GF-D8 (cell line): ENCODE data around the gene ETV4.

Experiments used
- DNase-seq: peaks from one replicate; lab custom pipeline; 2025; lab: John Stamatoyannopoulos, UW

The ETV4 gene

DNA sequence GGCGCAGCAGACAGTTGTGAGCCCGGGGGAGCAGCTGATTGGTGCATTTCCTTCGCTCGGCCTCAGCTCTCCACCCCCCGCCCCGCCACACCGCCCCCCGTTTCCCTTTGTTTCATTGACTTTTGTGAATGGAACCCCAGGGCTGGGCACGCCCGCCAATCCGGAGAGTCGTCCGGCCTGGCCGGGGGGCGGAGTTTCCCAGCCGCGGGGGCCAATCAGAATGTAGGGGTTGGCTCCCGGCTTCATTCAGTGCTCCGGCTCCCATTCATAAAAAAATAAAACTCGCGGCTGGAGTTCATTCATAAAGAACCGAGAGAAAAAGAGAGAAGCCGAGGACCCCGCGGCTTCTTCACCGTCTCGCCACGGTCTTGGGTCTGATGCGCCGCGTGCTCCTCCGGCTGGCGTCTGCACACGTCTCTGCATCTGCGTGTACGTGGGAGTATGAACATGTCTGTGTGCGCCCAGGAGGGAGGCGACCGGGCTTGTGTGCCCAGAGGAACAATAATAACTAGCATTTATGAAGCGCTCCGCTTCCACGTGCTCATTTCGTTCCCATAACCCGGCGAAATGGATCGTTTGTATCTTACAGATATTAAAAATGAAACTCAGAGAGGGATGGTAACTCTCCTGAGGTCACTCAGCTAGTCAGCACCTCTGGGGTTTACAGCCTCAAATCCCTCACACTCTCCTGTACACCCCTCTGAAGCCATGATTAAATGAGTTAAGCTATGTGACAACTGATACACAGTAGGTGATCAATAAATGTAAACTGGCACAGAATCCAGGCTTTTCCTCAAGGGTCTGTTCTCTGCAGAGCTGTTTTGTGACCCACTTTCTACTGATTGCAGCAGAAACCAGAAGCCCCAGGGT is at the start of gene ETV4:
Gene ETV4, minus strand, starts transcription at position 22 of the 870 bp plus-strand sequence. CDS start 723 bp downstream, outside the sequence.
- peak; percentile 39 for DNase-seq

DNA sequence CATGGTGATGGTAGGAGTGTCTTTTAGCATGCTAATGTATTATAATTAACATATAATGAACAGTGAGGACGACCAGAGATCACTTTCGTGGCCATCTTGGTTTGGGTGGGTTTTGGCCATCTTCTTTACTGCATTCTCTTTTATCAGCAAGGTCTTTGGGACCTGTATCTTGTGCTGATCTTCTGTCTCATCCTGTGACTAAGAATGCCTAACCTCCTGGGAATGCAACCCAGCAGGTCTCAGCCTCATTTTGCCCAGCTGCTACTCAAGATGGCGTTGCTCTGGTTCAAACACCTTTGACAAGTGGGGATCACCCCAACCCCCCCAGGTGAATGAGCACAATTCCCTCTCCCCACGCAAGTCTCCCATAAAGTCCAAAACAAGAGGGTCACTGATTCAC is 49.3 kb upstream of the ETV4 start:
- no peak for DNase-seq

- no peak for DNase-seq
Observed at GRCh38 chr17:43591779-43592562, 45.8 kb upstream of the ETV4 start.

DNA sequence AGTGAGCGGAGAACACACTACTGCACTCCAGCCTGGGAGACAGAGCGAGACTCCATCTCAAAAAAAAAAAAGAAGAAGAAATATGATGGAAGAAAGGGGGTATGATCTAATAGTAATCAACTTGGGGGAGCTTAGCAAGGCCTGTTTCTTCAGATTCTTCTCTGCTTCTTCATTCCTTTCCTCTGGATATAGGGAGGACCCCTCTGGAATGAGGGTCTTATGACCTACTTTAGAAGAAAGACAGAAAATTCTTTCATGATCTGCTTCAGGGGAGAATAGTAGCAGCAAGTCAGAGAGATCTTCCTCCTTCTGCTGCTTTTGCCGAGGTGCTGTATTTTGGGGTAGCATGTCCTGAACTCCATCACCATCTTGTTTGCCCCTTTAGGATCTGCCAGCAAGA is 44.9 kb upstream of the ETV4 start:
- no peak for DNase-seq

DNA sequence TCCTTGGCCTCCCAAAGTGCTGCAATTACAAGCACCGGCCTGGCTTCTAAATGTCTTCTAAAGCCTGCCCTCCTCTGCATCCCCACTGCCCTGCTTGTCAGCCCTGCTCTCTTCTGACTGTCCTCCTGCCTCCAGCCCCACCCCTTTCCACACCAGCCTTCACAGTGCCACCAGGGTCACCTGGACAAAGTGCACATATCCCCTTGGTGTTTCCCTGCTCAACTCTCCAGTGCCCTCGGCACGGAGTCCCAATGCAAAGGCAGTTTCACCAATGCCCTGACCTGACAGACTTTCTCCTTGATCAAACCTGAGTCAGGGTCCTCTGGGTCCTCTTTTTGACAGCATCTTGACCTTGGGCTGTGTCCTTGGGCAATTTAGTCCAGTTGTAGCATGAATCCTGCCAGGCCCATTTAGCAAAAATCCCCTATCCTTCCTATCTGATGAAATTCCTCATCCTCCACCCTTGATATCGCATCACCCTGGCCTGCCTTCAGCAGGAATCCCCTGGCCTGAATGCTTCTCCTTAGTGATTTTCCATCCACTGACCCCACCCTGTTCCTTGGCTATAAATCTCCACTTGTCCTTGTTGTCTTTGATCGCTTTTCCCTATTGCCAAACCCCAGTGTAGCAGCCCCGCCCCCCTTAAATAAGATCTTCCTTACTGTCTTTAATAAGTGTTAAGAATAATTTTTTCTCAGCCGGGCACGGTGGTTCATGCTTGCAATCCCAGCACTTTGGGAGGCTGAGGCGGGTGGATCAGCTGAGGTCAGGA is 42.7 kb upstream of the ETV4 start:
- no peak for DNase-seq

DNA sequence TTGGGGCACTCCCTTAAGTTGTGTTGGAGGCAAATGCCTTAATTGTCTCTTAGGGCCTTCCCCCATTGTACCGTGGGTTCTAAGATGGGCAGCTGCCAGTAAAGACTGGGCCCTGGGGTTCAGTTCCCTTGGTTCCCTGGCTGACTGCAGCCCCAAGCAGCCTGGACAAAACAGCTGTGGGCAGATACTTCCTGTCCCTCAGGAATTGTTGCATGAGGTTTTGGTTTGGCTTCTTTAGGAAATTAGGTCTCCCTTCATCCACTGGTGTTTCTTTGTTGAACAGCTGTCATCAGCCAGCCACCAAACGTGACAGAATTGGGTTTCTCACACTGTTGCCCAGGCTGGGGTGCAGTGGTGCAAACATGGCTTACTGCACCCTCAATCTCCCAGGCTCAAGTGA is 42.0 kb upstream of the ETV4 start:
- no peak for DNase-seq

DNA sequence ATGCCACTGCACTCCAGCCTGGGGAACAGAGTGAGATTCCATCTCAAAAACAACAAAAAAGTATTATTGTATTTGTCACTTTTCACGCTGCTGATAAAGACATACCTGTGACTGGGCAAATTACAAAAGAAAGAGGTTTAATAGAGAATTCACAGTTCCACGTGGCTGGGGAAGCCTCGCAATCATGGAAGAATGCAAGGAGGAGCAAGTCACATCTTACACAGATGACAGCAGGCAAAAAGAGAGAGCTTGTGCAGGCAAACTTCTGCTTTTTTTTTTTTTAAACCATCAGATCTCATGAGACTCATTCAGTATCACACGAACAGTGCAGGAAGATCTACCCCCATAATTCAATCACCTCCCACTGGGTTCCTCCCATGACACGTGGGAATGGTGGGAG is 41.5 kb upstream of the ETV4 start:
- DNase-seq, result no peak

- DNase-seq, result no peak
Observed at GRCh38 chr17:43584666-43585102, 38.5 kb upstream of the ETV4 start.

GRCh38 chr17:43583332-43583731 is 37.2 kb upstream of the ETV4 start:
- DNase-seq, result no peak

GRCh38 chr17:43581613-43582012 is 35.5 kb upstream of the ETV4 start:
- no peak for DNase-seq

DNA sequence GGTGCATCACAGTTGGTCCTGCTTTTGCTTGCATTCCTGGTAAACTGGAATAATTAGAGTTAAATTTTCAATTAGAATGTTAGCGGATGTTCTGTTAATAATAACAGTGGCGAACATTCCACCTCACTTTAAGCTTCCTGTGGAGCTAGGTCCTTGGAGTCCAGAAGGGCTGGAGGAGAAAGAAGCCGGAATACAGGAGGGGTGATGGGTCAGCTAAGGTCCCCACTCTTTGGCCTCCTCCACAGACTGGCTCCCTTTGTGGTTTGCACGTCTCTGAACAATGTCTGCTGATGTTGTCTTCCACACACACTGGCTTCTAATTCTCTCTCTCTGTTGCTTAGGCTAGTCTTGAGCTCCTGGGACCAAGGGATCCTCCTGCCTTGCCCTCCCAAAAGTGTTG is 35.0 kb upstream of the ETV4 start:
- no peak for DNase-seq

GRCh38 chr17:43579566-43580140 is 33.5 kb upstream of the ETV4 start:
- DNase-seq, result no peak

DNA sequence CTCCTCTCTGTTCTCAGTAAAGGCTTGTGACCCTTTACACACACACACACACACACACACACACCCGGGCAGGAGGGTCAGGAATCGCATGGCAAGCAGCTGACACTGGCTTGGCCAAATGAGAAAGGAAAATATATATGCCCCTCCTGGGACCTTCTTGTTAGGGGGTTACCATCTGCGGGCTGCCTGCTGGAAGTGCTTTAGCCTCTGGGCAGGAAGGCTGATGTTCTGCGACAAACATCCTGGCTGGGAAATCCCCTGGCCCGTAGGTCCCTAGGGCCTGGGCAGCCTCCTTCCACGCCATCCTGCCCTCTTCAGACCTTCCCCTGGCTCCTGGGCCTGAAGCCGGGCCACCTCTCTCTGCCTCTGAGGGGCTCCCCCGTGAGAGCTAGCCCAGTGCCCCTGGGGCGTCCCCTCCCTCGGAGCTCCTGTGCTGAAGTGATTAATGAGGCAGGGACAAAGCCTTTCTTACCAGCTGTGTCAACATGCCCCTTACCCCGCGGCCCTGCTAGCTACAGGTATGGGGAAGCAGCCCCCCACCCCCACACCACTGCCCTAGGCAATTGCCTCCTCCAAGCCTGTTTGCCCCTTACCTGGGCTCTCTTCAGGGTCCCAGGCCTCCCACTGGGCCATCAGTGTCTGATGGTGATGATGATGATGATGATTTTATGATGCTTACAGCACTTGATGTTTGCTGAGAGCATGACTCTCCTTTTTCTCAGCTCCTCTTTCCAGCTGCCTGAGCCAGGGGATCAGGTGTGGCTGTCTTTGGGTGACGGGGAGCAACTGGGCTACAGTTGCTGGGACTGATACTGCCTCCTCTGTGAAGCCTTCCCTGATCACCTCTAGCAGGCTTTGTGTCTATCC is 32.8 kb upstream of the ETV4 start:
- no peak for DNase-seq

GRCh38 chr17:43578404-43578698 is 32.2 kb upstream of the ETV4 start:
- DNase-seq, result no peak

- no peak for DNase-seq
Observed at GRCh38 chr17:43577664-43578403, 31.7 kb upstream of the ETV4 start.

DNA sequence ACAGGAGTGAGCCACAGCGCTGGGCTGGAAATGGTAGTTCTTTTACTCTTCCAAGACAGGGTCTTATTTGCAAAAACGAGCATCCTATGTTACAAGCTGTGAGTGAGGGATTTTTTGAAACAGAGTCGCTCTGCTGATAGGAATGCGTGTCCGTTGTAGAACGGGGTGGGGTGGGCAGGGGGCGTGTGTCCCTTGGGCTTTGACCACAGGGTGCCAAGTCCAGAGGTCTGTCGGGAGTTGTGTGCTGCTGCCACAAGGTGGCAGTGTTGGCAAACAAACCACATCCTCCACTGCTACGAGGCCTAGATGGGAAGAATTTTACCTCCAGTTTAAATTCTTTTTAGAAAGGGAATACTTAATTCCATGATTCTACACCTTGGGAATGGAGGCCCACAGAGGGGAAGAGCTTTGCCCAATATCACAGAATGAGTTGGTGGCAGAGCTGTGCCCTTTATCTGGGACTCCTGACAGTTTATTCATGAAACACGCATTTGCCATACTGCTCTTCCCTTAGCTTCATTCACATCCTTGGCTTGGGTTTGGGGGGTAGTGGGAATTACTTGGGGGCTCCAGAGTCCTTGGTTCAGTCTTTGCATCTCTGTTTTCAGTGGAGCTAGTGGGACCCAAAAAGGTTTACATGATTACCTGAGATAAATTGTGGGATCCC is 30.6 kb upstream of the ETV4 start:
- peak; percentile 15 for DNase-seq

DNA sequence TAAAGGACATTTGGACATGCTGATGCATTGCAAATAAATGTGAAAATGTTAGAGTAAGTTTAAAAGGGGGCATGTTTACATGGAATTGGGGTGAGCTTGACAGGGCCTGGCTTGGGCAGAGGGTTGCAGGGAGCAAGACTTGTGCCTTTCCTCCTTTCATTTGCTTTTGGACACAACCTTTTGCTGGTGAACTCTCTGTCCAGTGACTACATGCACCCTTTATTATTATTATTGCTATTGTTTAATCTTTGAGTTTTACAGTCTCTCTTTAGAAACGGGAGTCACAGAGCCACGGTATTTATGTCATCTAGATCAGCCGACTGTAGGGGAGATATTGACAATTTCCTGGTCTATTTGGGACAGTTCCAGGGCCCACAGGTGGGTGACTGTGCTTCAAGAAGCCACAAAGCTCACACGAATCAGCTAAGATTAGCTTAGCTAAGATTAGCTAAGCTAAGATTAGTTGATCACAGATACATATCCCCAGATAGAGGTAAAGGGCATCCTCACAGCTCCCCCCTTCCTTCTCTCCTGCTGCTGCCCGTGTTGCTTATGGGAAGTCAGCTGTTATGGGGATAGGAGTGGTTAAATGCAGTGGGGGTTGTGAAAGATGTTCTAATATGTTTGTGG is 28.9 kb upstream of the ETV4 start:
- no peak for DNase-seq

DNA sequence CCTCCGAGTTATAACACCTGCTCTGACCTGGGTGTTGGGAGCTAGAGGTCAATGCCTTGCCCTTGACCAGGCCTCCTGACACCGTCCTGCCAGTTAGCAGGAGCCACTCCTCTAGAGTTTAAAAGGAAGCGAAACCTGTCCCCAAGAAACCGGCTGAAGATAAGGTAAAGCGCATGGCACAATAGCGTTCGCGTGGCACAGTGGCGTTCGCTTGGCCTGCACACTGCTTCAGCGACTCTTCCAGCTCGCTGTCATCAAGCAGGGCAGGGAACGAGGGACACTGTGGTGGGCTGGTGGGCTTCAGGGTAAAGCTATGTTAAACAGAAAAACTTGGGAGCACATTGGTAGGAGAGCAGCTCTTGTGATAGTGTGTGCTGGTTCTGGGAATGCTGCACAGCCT is 28.2 kb upstream of the ETV4 start:
- no peak for DNase-seq

DNA sequence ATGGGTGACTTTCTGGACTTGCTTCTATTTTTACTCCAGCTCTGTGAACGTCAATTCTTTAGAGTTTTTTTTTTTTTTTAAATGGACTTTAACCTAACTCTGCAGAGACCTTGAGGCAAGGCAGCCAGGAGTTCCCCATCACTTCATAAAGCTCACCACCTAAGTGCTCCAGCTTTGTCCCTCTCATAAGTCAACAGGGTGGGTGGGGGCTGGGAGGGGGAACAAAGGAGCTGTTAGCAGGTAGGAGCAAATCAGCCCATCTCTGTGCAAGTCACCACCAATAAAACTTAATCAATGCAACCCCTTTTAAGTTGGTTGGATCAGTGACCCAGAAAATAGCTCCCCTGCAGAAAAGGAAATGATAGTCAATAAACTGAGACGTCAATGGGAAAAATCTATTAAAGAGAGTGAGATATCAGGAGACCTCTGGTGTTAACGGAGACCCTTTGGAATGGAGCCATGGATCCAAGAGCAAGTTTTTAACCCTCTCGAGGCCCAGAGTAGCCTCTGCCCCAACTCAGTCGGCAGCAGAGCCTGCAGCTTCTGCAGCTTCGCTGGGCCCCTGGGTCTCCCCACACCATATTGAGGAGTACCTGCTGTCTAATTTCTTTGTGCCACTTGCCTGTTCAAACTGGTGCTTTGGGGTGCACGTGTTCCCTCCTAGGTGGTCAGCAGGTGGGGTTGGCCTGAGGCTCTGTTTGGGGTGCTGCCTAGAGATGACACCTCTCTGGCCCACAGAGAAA is 27.6 kb upstream of the ETV4 start:
- DNase-seq, result no peak
